ENCODE measurements around the gene SRCIN1. TPM values are rescaled to one million over a fixed set of nuclear protein-coding genes. Genes with fewer than 3 reads are reported as not detected.

SRCIN1 gene
- total RNA-seq, 1 experiment from 2014 or later = 2.6 TPM

DNA sequence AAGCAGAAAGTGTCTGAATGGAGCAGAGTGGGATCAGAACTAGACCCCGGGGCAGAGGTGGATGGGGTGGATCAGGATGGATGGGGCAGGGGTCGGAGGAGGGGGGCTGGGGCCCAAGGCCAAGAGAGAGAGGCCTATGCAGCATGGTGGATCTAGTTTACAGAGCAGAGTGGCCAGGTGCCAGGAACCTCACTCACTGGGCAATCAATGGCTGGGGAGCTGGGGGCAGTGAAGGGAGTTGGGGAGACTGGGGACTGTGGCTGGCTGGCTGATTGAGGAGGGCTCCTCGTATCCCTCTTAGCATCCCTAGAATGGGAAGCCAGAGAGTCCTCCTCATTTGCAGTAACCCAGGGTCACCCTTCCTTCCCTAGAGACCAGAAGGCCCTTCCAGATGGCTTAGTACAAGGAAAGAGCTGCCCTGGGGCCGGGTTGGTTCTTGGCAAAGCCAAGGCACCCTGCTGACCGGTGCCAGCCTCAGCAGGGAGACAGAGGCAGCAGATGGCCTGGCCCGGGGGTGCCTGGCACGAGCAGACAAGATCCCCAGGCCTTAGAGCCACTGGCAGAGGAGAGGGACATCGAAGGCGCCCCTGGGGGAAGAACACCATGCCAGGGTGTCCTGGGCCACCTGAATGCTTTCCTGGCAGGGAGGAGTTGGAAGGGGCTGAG lies 36.8 kb downstream of the SRCIN1 start:
- no TSS peak for BruUV-seq (replicated peaks)
- Histone ChIP-seq H3K9me2 (replicated peaks; ENCODE audit: low read length) (no peaks in the 10 kb centered on the region), H3K9me3 (ENCODE audit: low read length) (no peaks in the 10 kb centered on the region), H3K9ac (ENCODE audit: low read length) (no peak overlapping the region), H3K4me1 (ENCODE audit: insufficient read depth, low read length) (no peaks in the 10 kb centered on the region), H3K36me3 (ENCODE audit: low read depth, low read length) (no peaks in the 10 kb centered on the region), H4K20me1 (ENCODE audit: low read length) (no peaks in the 10 kb centered on the region), H3K27me3 (ENCODE audit: low read length) (peaks cover 13% of the 10 kb centered on the region), H3K79me2 (ENCODE audit: low read length) (no peaks in the 10 kb centered on the region), H3K4me2 (ENCODE audit: low read length) (no peak overlapping the region), H2AFZ (ENCODE audit: low read length) (no peak overlapping the region), H3K4me3 (ENCODE audit: low read length) (no peak overlapping the region), H3K27ac (ENCODE audit: low read length) (no peak overlapping the region), H3F3A (ENCODE audit: low read length, unreplicated experiment) (no peaks in the 10 kb centered on the region)
- ATAC-seq = no peak
- TF ChIP-seq EZH2 (IDR thresholded peaks at IDR 0.05; ENCODE audit: low read length, unreplicated experiment) (no peak), EZH2phosphoT487 (IDR thresholded peaks at IDR 0.05; ENCODE audit: borderline replicate concordance, low read length) (no peak)
- TF ChIP-seq, protein P1, sequence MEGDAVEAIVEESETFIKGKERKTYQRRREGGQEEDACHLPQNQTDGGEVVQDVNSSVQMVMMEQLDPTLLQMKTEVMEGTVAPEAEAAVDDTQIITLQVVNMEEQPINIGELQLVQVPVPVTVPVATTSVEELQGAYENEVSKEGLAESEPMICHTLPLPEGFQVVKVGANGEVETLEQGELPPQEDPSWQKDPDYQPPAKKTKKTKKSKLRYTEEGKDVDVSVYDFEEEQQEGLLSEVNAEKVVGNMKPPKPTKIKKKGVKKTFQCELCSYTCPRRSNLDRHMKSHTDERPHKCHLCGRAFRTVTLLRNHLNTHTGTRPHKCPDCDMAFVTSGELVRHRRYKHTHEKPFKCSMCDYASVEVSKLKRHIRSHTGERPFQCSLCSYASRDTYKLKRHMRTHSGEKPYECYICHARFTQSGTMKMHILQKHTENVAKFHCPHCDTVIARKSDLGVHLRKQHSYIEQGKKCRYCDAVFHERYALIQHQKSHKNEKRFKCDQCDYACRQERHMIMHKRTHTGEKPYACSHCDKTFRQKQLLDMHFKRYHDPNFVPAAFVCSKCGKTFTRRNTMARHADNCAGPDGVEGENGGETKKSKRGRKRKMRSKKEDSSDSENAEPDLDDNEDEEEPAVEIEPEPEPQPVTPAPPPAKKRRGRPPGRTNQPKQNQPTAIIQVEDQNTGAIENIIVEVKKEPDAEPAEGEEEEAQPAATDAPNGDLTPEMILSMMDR (conservative IDR thresholded peaks at IDR 0.05; ENCODE audit: low read depth, low read length) = no peak
- CTCF ChIA-PET = no interaction called here
- no peak for DNase-seq
- intact Hi-C loops (cut with micrococcal nuclease) = no loop called here
- POLR2A ChIA-PET (ENCODE audit: unreplicated experiment) = no interaction called here

GRCh38 chr17:38568274-38568673 lies 37.5 kb downstream of the SRCIN1 start:
- intact Hi-C loops (cut with micrococcal nuclease) = no loop called here
- H3K9ac ChIP-seq (ENCODE audit: low read length) = no peak overlapping the region
- H3K27me3 ChIP-seq (ENCODE audit: low read length) = peaks cover 12% of the 10 kb centered on the region
- DNase-seq (no peak), ATAC-seq (no peak)
- ChIA-PET POLR2A (ENCODE audit: unreplicated experiment) (no interaction called here), CTCF (no interaction called here)
- no peaks in the 10 kb centered on the region for H3K36me3 ChIP-seq (ENCODE audit: low read depth, low read length)
- H3K9me3 ChIP-seq (ENCODE audit: low read length) = no peaks in the 10 kb centered on the region
- no peaks in the 10 kb centered on the region for H3K9me2 ChIP-seq (replicated peaks; ENCODE audit: low read length)
- no peaks in the 10 kb centered on the region for H3F3A ChIP-seq (ENCODE audit: low read length, unreplicated experiment)
- no peaks in the 10 kb centered on the region for H3K4me1 ChIP-seq (ENCODE audit: insufficient read depth, low read length)
- H4K20me1 ChIP-seq (ENCODE audit: low read length) = no peaks in the 10 kb centered on the region
- no peaks in the 10 kb centered on the region for H3K79me2 ChIP-seq (ENCODE audit: low read length)
- no peak for TF ChIP-seq EZH2phosphoT487 (IDR thresholded peaks at IDR 0.05; ENCODE audit: borderline replicate concordance, low read length)
- TF ChIP-seq, protein P1 (conservative IDR thresholded peaks at IDR 0.05; ENCODE audit: low read depth, low read length) = no peak
- TF ChIP-seq EZH2 (IDR thresholded peaks at IDR 0.05; ENCODE audit: low read length, unreplicated experiment) = no peak
- no peak overlapping the region for H3K27ac ChIP-seq (ENCODE audit: low read length)
- no TSS peak for BruUV-seq (replicated peaks)
- no peak overlapping the region for H3K4me2 ChIP-seq (ENCODE audit: low read length)
- no peak overlapping the region for H2AFZ ChIP-seq (ENCODE audit: low read length)
- no peak overlapping the region for H3K4me3 ChIP-seq (ENCODE audit: low read length)

DNA sequence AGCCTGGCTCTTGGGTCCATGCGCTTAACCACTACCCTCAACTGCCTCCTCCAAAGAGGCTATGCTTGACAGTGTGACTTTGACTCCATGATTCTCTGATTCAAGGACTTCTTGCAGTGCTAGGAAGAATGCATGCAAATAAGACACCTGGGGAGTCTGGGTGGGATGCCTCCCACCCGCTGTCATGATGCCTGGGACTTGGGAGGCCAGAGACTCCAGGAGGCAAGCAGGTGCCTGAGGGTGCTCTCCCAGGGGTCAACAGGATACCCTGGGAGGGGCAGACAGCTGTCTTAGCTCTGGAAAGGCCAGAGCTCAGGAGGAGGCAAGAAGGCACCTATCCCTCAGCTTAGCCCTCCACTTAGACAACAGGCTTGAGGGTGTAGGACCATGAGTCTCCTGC lies 38.4 kb downstream of the SRCIN1 start:
- Histone ChIP-seq H4K20me1 (ENCODE audit: low read length) (no peaks in the 10 kb centered on the region), H2AFZ (ENCODE audit: low read length) (no peak overlapping the region), H3K4me2 (ENCODE audit: low read length) (no peak overlapping the region), H3K9me3 (ENCODE audit: low read length) (no peaks in the 10 kb centered on the region), H3K27ac (ENCODE audit: low read length) (no peak overlapping the region), H3K9ac (ENCODE audit: low read length) (no peak overlapping the region), H3K36me3 (ENCODE audit: low read depth, low read length) (no peaks in the 10 kb centered on the region), H3K27me3 (ENCODE audit: low read length) (0 out of 2 replicates have a peak, but pooled peaks cover 7% of the 10 kb centered on the region), H3K4me3 (ENCODE audit: low read length) (no peak overlapping the region), H3K4me1 (ENCODE audit: insufficient read depth, low read length) (no peaks in the 10 kb centered on the region), H3K9me2 (replicated peaks; ENCODE audit: low read length) (no peaks in the 10 kb centered on the region), H3F3A (ENCODE audit: low read length, unreplicated experiment) (no peaks in the 10 kb centered on the region), H3K79me2 (ENCODE audit: low read length) (no peaks in the 10 kb centered on the region)
- POLR2A ChIA-PET (ENCODE audit: unreplicated experiment) = no interaction called here
- CTCF ChIA-PET = no interaction called here
- no TSS peak for BruUV-seq (replicated peaks)
- intact Hi-C loops (cut with micrococcal nuclease) = no loop called here
- no peak for ATAC-seq
- TF ChIP-seq, protein P1 (conservative IDR thresholded peaks at IDR 0.05; ENCODE audit: low read depth, low read length) = no peak
- TF ChIP-seq EZH2phosphoT487 (IDR thresholded peaks at IDR 0.05; ENCODE audit: borderline replicate concordance, low read length) = no peak
- TF ChIP-seq EZH2 (IDR thresholded peaks at IDR 0.05; ENCODE audit: low read length, unreplicated experiment) = no peak
- no peak for DNase-seq

All from PC-3 (cell line).